ENCODE measurements around the gene PGM3.

The PGM3 gene, protein sequence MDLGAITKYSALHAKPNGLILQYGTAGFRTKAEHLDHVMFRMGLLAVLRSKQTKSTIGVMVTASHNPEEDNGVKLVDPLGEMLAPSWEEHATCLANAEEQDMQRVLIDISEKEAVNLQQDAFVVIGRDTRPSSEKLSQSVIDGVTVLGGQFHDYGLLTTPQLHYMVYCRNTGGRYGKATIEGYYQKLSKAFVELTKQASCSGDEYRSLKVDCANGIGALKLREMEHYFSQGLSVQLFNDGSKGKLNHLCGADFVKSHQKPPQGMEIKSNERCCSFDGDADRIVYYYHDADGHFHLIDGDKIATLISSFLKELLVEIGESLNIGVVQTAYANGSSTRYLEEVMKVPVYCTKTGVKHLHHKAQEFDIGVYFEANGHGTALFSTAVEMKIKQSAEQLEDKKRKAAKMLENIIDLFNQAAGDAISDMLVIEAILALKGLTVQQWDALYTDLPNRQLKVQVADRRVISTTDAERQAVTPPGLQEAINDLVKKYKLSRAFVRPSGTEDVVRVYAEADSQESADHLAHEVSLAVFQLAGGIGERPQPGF

DNA sequence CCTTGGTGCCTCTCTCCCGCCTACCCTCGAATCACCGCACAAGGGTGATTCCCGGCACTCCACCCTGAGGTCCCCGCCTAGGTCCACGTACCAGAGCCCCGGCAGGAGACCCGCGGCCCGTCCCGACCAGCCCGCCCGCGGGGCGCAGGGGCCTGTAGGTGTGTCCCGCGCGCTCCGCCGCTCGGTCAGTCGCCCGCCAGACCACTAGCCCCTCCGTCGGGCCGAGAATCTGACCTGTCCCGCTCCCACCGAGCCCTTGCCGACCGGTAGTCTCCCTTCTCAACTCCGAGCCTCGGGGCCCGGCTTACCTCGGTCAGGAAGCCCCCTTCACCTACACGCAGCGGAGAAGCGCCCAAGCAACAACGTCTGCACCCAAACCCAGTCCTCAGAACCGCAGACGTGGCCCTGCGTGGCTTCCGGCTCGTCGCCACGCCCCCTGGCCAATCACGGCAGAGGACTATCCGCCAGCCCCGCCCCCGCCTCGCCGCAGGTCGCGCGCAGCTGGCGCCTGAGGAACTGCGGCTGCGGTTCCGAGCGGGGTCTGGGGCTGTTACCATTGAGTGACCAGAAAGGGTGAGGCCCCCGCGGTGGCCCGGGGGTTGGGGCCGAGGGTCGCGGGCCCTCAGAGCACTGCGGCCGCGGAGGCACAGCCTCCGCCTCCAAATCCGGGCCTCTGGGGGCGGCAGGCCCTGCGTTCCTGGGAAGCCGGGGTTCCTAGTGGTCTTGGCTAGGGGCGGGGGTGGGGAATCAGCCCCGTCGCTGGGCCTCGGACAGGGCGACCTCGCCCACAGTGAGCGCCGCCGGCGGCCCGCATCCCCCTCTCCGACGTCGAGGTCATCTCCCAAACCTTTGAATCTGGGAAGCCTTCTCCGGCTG lies at the start of gene PGM3, which contains the start of gene RWDD2A:
TSS of gene PGM3 (minus strand) at position 395 of the 876 bp plus-strand sequence. CDS start 2,253 bp downstream, outside the sequence.
TSS of gene RWDD2A (plus strand) at position 487 of the 876 bp plus-strand sequence. CDS start 1,095 bp downstream, outside the sequence.
- H3K36me3 ChIP-seq (ENCODE audit: control insufficient read depth, insufficient read depth, low read length) = no peaks in the 10 kb centered on the region
- peak within 1 kb of the TSS; percentile 88 for H3K9ac ChIP-seq (ENCODE audit: low read length)
- peaks cover 23% of the 10 kb centered on the region for H3K4me1 ChIP-seq (ENCODE audit: control insufficient read depth, insufficient read depth, low read length)
- peak within 1 kb of the TSS; percentile 93 for H3K4me3 ChIP-seq (ENCODE audit: low read length)
- H3K27me3 ChIP-seq (ENCODE audit: control insufficient read depth, insufficient read depth, low read length) = no peaks in the 10 kb centered on the region
- no peaks in the 10 kb centered on the region for H3K9me3 ChIP-seq (ENCODE audit: control insufficient read depth, low read length)

DNA sequence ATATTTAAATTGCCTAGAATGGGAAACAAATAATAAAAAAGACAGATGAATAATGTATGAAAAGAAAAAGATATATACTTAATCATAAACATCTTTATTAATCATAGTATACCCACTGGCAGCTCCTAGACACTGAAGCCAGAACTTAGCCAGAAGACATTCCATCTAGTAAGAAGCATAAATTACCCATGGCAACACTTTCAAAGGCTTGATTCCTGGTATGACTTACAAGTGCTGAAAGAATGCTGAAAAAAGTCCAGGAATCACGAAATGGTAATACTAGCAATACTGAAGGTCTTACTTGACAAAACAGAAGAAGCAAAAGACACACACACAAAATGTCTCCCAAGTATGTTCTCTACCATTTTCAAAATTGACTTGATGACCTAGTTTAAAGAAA lies 38.1 kb upstream of the PGM3 start:
- H3K4me1 ChIP-seq (ENCODE audit: control insufficient read depth, insufficient read depth, low read length) = no peaks in the 10 kb centered on the region
- H3K4me3 ChIP-seq (ENCODE audit: low read length) = no peak overlapping the region
- H3K9ac ChIP-seq (ENCODE audit: low read length) = no peak overlapping the region
- H3K9me3 ChIP-seq (ENCODE audit: control insufficient read depth, low read length) = no peaks in the 10 kb centered on the region
- H3K27me3 ChIP-seq (ENCODE audit: control insufficient read depth, insufficient read depth, low read length) = no peaks in the 10 kb centered on the region
- H3K36me3 ChIP-seq (ENCODE audit: control insufficient read depth, insufficient read depth, low read length) = no peaks in the 10 kb centered on the region

DNA sequence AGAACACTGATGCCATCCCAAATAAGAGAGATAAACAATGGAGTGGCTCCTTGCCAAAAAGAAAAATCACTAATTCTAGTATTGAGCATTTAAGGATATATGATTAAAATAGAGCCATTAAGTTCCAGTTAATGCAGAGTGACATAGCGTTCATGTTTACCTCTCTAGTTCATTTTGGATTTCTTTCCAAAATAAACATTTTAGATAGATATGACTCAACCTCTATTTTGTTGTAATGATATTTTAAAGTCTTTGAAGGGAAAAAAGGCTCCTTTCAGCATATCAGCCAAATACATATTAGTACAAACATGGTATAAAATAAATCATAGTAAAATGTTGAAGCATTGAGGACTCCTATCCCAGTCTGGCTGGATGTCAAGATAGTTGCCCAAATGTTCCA lies 33.5 kb upstream of the PGM3 start:
- no peaks in the 10 kb centered on the region for H3K9me3 ChIP-seq (ENCODE audit: control insufficient read depth, low read length)
- no peaks in the 10 kb centered on the region for H3K4me1 ChIP-seq (ENCODE audit: control insufficient read depth, insufficient read depth, low read length)

DNA sequence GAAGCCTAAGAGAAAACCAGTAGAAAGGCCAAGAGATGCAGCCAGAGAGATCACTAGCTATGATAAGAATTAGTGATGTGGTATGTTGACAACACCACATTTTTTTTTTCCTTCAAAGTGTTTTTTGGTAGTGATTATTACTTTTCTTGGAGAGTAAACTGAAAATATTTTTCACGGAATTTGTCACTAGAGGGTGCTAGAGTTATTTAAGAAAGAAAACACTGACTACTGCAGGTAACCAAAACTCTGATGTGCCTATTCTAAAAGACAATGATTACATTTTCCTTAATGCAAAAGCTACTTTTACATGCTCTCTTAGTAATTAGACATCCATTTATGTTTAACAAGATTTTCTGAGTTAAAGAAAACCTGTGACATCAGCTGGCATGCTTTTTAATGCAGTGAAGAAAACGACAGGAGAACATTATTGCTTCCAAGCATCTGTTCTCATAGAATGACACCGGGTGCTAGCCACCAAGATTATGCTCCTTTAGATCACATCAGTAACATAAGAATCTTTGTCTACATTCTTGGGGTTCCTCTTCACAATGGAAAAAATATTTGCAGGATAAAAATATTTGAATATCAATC lies 28.9 kb upstream of the PGM3 start:
- Histone ChIP-seq H3K9ac (ENCODE audit: low read length) (no peak overlapping the region), H3K4me1 (ENCODE audit: control insufficient read depth, insufficient read depth, low read length) (no peaks in the 10 kb centered on the region), H3K9me3 (ENCODE audit: control insufficient read depth, low read length) (no peaks in the 10 kb centered on the region), H3K27me3 (ENCODE audit: control insufficient read depth, insufficient read depth, low read length) (no peaks in the 10 kb centered on the region), H3K4me3 (ENCODE audit: low read length) (no peak overlapping the region), H3K36me3 (ENCODE audit: control insufficient read depth, insufficient read depth, low read length) (no peaks in the 10 kb centered on the region)

More for the DNA sequence above, 33.5 kb upstream of the PGM3 start:
- Histone ChIP-seq H3K36me3 (ENCODE audit: control insufficient read depth, insufficient read depth, low read length) (no peaks in the 10 kb centered on the region), H3K9ac (ENCODE audit: low read length) (no peak overlapping the region), H3K27me3 (ENCODE audit: control insufficient read depth, insufficient read depth, low read length) (no peaks in the 10 kb centered on the region), H3K4me3 (ENCODE audit: low read length) (no peak overlapping the region)

DNA sequence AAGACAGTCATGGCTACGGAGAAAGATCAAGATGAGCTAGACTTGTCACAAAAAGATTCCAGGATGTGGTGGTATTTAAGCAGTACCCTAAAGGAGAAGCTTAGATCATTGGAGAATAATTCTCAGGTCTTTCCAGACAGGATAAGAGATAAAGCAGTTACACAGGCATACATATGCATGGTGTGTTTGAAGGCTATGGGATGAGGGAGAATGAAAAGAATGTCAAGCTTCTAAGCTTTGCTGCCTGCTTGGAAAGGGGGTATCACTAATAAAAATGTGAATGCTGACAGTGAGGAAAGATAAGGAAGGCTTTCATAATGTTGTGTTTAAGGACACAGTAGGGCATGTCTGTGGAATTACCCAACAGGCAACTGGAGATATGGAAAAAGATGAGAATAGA lies 28.2 kb upstream of the PGM3 start:
- no peaks in the 10 kb centered on the region for H3K36me3 ChIP-seq (ENCODE audit: control insufficient read depth, insufficient read depth, low read length)
- H3K9ac ChIP-seq (ENCODE audit: low read length) = no peak overlapping the region
- no peaks in the 10 kb centered on the region for H3K27me3 ChIP-seq (ENCODE audit: control insufficient read depth, insufficient read depth, low read length)
- H3K4me3 ChIP-seq (ENCODE audit: low read length) = no peak overlapping the region
- H3K9me3 ChIP-seq (ENCODE audit: control insufficient read depth, low read length) = no peaks in the 10 kb centered on the region
- no peaks in the 10 kb centered on the region for H3K4me1 ChIP-seq (ENCODE audit: control insufficient read depth, insufficient read depth, low read length)

DNA sequence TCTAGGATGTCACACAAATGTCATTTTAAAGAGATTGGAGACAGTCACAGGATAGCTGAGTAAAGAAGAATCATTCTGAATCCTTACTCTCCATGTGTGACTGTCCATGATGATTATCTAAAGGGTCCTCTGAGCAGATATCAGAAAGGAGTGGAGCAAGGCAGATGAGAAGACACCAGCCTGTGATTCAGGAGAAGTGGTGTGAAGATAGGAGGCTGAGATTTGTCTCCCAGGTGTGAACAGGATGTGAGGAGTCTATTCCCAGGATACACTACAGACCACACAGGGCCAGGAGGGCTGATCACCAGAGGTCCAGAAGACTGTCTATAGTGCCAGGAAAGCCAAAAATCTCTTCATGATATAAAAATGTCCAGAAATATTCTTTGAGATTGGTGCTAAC lies 27.1 kb upstream of the PGM3 start:
- Histone ChIP-seq H3K9me3 (ENCODE audit: control insufficient read depth, low read length) (no peaks in the 10 kb centered on the region), H3K4me3 (ENCODE audit: low read length) (no peak overlapping the region), H3K27me3 (ENCODE audit: control insufficient read depth, insufficient read depth, low read length) (no peaks in the 10 kb centered on the region), H3K9ac (ENCODE audit: low read length) (no peak overlapping the region), H3K4me1 (ENCODE audit: control insufficient read depth, insufficient read depth, low read length) (no peaks in the 10 kb centered on the region), H3K36me3 (ENCODE audit: control insufficient read depth, insufficient read depth, low read length) (no peaks in the 10 kb centered on the region)

DNA sequence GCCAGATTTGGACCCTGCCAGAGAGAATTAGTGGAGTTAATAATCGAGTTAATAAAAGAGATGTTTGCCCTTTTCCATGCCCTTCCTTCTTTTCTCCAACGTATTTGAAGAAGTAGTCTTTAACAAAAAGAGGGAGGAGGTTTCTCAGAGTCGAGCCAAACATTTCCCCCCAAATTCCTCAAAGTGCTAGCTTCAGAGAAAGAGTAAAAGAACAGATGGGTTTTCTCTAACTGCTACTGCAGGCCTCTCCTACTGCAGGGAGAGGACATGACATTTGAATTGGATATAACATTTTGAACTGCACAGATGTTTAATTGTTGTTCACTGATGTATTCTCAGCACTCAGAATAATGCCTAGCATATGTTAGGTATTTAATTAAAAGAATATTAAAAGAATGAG lies 25.6 kb upstream of the PGM3 start:
- Histone ChIP-seq H3K4me1 (ENCODE audit: control insufficient read depth, insufficient read depth, low read length) (no peaks in the 10 kb centered on the region), H3K9me3 (ENCODE audit: control insufficient read depth, low read length) (no peaks in the 10 kb centered on the region), H3K36me3 (ENCODE audit: control insufficient read depth, insufficient read depth, low read length) (no peaks in the 10 kb centered on the region), H3K9ac (ENCODE audit: low read length) (no peak overlapping the region), H3K4me3 (ENCODE audit: low read length) (no peak overlapping the region), H3K27me3 (ENCODE audit: control insufficient read depth, insufficient read depth, low read length) (no peaks in the 10 kb centered on the region)

DNA sequence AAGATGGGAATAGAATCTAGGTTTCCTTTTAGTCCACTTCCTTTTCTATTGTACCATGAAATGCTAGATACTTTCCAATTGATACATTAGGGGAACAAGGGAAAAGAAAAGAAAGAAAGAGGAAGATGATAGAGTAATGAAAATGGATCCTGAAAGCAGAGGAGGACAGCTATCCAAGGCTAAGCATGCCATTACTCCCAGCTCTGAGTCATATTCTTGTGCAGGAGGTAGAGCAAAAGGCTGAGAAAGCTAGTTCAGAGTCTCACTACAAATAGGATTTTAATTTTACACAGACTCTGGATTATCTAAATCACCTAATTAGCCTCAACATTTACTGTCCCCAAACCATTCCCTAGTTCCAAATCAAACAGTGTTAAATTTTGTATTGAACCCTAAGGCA lies 23.7 kb upstream of the PGM3 start:
- no peaks in the 10 kb centered on the region for H3K36me3 ChIP-seq (ENCODE audit: control insufficient read depth, insufficient read depth, low read length)

DNA sequence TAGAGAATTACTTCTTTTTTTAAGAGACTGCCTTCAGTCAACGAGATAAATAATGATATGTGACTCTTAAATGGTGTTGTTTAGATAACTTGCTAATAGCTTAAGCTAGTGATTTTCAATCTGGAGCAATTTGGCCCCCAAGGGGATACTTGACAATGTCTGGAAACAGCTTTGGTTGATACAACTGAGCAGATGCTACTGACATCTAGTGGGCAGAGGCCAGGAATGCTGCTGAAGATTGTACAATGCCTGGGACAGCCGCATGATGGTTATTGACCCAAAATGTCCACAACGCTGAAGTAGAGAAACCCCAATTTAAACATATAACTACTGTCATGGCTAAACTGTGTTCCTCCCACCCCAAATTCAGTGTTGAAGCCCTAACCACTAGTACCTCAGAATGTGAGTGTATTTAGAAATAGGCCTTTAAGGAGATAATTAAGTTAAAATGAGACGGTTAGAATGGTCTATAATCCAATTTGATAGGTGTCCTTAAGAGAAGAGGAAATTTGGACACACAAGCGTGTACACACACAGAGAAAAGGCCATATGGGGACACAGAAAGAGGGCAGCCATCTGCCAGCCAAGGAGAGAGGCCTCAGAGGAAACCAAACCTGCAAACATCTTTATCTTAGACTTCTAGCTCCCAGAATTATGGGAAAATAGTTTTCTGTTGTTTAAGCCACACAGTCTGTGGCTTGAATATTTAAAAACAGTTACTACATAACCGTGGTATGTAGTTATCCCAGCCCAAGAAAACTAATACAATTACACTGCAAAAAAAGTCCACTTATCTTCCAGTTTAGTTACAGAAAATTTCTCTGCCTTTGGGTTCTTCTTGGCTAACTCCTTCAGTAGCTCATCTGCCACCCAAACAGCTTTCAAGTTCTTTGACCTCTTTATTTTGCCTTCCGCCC lies 22.3 kb upstream of the PGM3 start:
- Histone ChIP-seq H3K9me3 (ENCODE audit: control insufficient read depth, low read length) (no peaks in the 10 kb centered on the region), H3K27me3 (ENCODE audit: control insufficient read depth, insufficient read depth, low read length) (no peaks in the 10 kb centered on the region), H3K9ac (ENCODE audit: low read length) (no peak overlapping the region)

More for the DNA sequence above, 23.7 kb upstream of the PGM3 start:
- no peaks in the 10 kb centered on the region for H3K9me3 ChIP-seq (ENCODE audit: control insufficient read depth, low read length)
- H3K4me1 ChIP-seq (ENCODE audit: control insufficient read depth, insufficient read depth, low read length) = no peaks in the 10 kb centered on the region
- no peak overlapping the region for H3K9ac ChIP-seq (ENCODE audit: low read length)
- no peak overlapping the region for H3K4me3 ChIP-seq (ENCODE audit: low read length)
- no peaks in the 10 kb centered on the region for H3K27me3 ChIP-seq (ENCODE audit: control insufficient read depth, insufficient read depth, low read length)

DNA sequence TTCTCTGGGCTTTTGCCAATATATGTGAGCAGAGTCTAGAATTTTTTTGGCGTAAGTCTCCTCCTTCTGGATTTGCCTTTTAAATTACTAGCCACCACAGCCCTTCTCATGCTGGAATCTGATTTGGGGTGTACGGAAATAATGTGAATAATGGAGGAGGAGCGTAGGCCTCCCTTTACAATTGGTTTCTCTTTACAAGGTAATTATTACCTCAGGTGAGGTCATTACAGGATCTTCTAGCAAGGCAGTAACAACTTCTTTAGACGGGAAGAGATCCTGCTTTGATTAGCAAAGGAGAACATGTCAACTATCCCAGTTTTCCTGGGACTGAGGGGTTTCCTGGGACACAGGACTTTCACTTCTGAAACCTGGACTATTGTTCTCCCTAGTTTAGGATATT lies 9.0 kb upstream of the PGM3 start:
- no peaks in the 10 kb centered on the region for H3K36me3 ChIP-seq (ENCODE audit: control insufficient read depth, insufficient read depth, low read length)

More for the DNA sequence above, 22.3 kb upstream of the PGM3 start:
- H3K4me3 ChIP-seq (ENCODE audit: low read length) = no peak overlapping the region
- no peaks in the 10 kb centered on the region for H3K4me1 ChIP-seq (ENCODE audit: control insufficient read depth, insufficient read depth, low read length)
- H3K36me3 ChIP-seq (ENCODE audit: control insufficient read depth, insufficient read depth, low read length) = no peaks in the 10 kb centered on the region

DNA sequence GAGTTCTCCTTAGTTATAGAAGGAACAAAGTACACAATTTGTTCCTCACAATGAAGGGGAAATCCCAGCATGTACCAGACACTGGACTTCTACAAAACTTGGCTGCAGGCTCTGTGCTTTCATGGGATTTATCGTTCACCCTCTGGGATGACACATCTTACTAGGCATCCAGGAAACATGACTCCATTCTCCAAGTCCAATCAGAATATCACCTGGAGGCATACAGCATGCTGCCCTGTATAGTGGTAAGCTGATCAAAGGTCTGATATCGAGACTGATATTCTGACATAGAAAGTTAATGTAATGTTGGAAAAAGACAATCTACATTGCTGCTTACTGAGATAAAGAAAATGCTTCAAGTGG lies 6.8 kb upstream of the PGM3 start:
- Histone ChIP-seq H3K27me3 (ENCODE audit: control insufficient read depth, insufficient read depth, low read length) (no peaks in the 10 kb centered on the region), H3K4me1 (ENCODE audit: control insufficient read depth, insufficient read depth, low read length) (peaks cover 9% of the 10 kb centered on the region), H3K9me3 (ENCODE audit: control insufficient read depth, low read length) (no peaks in the 10 kb centered on the region), H3K36me3 (ENCODE audit: control insufficient read depth, insufficient read depth, low read length) (no peaks in the 10 kb centered on the region), H3K4me3 (ENCODE audit: low read length) (no peak overlapping the region), H3K9ac (ENCODE audit: low read length) (no peak overlapping the region)

More for the DNA sequence above, 9.0 kb upstream of the PGM3 start:
- peaks cover 6% of the 10 kb centered on the region for H3K4me1 ChIP-seq (ENCODE audit: control insufficient read depth, insufficient read depth, low read length)
- no peaks in the 10 kb centered on the region for H3K27me3 ChIP-seq (ENCODE audit: control insufficient read depth, insufficient read depth, low read length)
- H3K9me3 ChIP-seq (ENCODE audit: control insufficient read depth, low read length) = no peaks in the 10 kb centered on the region
- no peak overlapping the region for H3K9ac ChIP-seq (ENCODE audit: low read length)
- H3K4me3 ChIP-seq (ENCODE audit: low read length) = no peak overlapping the region

Measured in mucosa of stomach (tissue), 1 donor.